Measurements from ENCODE around the gene PNMA1.

PNMA1 gene

GRCh38 chr14:73695082-73695481 is 19.1 kb downstream of the PNMA1 start:
- Histone ChIP-seq H3K4me3 (no peak overlapping the region), H3K36me3 (peaks cover 0 to 31% (median 25%) of the 10 kb centered on the region in 3 donors), H3K27ac (no peak overlapping the region), H3K9me3 (no peaks in the 10 kb centered on the region), H3K4me1 (no peaks in the 10 kb centered on the region), H3K27me3 (no peaks in the 10 kb centered on the region)
- DNase-seq = no peak
- intact Hi-C loops (cut with DNase I; ENCODE audit: low total_unique reads) = no loop called here
- no peak for TF ChIP-seq CTCF (IDR thresholded peaks at IDR 0.05)

- H3K36me3 ChIP-seq = peaks cover 0 to 41% (median 32%) of the 10 kb centered on the region in 3 donors
- no peaks in the 10 kb centered on the region for H3K9me3 ChIP-seq
- no peak overlapping the region for H3K4me3 ChIP-seq
- H3K27ac ChIP-seq = no peak overlapping the region
- intact Hi-C loops (cut with DNase I; ENCODE audit: low total_unique reads) = no loop called here
- no peak for TF ChIP-seq CTCF (IDR thresholded peaks at IDR 0.05)
- no peaks in the 10 kb centered on the region for H3K27me3 ChIP-seq
- DNase-seq = no peak
- H3K4me1 ChIP-seq = no peaks in the 10 kb centered on the region
Observed at GRCh38 chr14:73694083-73694482, 20.1 kb downstream of the PNMA1 start.

- Histone ChIP-seq H3K4me3 (no peak overlapping the region), H3K27me3 (no peaks in the 10 kb centered on the region), H3K27ac (no peak overlapping the region), H3K36me3 (peaks cover 8 to 27% (median 25%) of the 10 kb centered on the region in 3 donors), H3K9me3 (no peaks in the 10 kb centered on the region), H3K4me1 (no peaks in the 10 kb centered on the region)
- no peak for TF ChIP-seq CTCF (IDR thresholded peaks at IDR 0.05)
- intact Hi-C loops (cut with DNase I; ENCODE audit: low total_unique reads) = no loop called here
- no peak for DNase-seq
Observed at GRCh38 chr14:73686901-73687300, 27.3 kb downstream of the PNMA1 start.

- H3K36me3 ChIP-seq = peaks cover 8 to 23% (median 17%) of the 10 kb centered on the region in 3 donors
- no peak overlapping the region for H3K4me3 ChIP-seq
- intact Hi-C loops (cut with DNase I; ENCODE audit: low total_unique reads) = no loop called here
- H3K9me3 ChIP-seq = no peaks in the 10 kb centered on the region
- H3K27me3 ChIP-seq = no peaks in the 10 kb centered on the region
- no peaks in the 10 kb centered on the region for H3K4me1 ChIP-seq
- DNase-seq = no peak
- H3K27ac ChIP-seq = no peak overlapping the region
- no peak for TF ChIP-seq CTCF (IDR thresholded peaks at IDR 0.05)
Observed at GRCh38 chr14:73685328-73685727, 28.9 kb downstream of the PNMA1 start.

GRCh38 chr14:73684627-73685026 is 29.6 kb downstream of the PNMA1 start:
- TF ChIP-seq CTCF (IDR thresholded peaks at IDR 0.05) = no peak
- peaks cover 8 to 19% (median 12%) of the 10 kb centered on the region in 3 donors for H3K36me3 ChIP-seq
- no peak overlapping the region for H3K4me3 ChIP-seq
- intact Hi-C loops (cut with DNase I; ENCODE audit: low total_unique reads) = no loop called here
- H3K27ac ChIP-seq = no peak overlapping the region
- no peaks in the 10 kb centered on the region for H3K9me3 ChIP-seq
- no peaks in the 10 kb centered on the region for H3K4me1 ChIP-seq
- no peaks in the 10 kb centered on the region for H3K27me3 ChIP-seq
- DNase-seq = no peak

GRCh38 chr14:73680821-73681220 is 33.4 kb downstream of the PNMA1 start:
- Histone ChIP-seq H3K27ac (no peak overlapping the region), H3K4me1 (no peaks in the 10 kb centered on the region), H3K9me3 (no peaks in the 10 kb centered on the region), H3K4me3 (no peak overlapping the region), H3K27me3 (no peaks in the 10 kb centered on the region), H3K36me3 (peaks cover 0 to 5% (median 3%) of the 10 kb centered on the region in 3 donors)
- TF ChIP-seq CTCF (IDR thresholded peaks at IDR 0.05) = no peak
- intact Hi-C loops (cut with DNase I; ENCODE audit: low total_unique reads) = no loop called here
- no peak for DNase-seq

Measured in tibial artery (tissue), 4 donors.